Left hindlimb (tissue), 1 donor: ENCODE results near the gene BFAR.
"Not testable (repeated sequence)": the region's sequence is repeated elsewhere in the genome, so short reads cannot be mapped to it uniquely, and the experiment has no call there.

Experiments used
- DNase-seq: peaks from one replicate; pipeline ENCODE4 v3.0.0-alpha.2; 2018

The BFAR gene

GRCh38 chr16:14632693-14633569 lies at the start of gene BFAR:
Gene BFAR (plus strand): TSS chr16:14632951. CDS start chr16:14644347, 11,396 bp downstream.
- DNase-seq: peak; percentile 99

GRCh38 chr16:14585287-14585686 lies 47.5 kb upstream of the BFAR start:
- DNase-seq: no peak

DNA sequence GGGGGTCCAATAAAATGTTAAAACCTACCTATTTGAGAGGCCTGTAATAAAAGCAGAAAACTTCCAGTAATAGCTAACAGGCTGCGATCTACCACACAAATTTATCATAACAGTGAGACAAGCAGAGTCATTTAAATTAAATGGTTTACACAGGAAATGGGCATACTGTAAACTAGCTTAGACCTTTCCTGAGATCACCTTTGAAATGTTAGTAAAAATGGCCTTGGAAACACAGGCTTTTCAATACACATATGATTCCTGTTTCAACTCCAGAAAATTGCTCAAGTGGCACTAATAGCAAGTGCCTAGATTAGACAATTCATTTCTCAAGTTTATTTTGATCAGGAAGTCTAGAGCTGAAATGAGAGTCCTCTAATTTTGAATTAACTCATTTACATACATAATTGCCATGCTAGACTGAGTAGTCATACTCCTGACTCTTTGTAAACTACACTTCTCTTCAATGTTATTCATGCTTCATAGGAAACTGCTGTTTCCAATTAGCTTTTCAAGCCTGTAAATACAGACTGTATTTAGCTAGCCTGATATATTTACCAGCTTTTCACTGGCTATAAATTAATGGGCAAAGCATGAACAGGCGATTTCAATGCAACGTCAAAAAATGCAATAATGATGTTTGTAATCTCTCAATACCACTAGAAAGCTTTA lies 46.0 kb upstream of the BFAR start:
- DNase-seq: no peak

DNA sequence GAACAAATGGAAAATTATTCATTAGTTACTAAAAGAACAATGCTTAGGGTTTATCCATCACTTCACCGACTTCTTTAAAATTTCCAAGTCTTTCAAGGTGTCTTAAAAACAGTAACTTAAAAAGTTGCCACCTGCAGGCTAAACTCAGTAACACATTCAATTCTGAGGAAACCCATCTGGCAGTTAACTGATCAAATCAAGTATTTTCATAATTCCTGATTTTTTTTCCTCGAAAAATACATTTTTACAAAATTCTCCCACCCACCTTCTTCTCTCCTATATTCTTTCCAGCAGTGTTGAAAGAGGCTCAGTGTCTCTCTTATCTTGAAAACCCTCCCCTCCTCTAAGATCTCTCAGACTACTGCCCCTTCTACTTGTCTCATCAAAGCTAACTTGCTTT lies 32.6 kb upstream of the BFAR start:
- DNase-seq: no peak

DNA sequence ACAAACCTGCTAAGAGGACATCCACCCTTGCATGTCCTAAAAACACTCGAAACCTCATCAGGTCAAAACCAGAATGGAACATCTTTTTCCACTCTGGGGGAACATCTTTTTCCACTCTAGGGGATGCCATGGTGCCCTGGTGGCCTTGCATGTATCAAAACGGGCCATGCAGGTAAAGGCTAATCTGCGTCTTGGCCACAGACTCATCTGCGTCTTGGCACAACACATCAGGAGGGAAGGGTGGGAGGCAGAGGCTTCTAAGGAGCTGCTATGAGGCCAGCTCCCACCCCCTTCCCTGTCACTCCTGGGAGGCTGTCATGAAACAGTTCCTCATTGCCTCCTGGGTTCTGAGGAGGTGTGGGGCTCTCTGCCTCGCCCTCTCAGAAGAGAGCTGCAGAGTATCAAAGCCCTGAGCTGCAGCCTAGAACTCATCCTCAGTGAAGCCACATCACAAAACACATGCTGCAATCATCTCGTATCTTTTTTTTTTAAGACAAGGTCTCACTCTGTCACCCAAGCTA lies 30.2 kb upstream of the BFAR start:
- DNase-seq: no peak

DNA sequence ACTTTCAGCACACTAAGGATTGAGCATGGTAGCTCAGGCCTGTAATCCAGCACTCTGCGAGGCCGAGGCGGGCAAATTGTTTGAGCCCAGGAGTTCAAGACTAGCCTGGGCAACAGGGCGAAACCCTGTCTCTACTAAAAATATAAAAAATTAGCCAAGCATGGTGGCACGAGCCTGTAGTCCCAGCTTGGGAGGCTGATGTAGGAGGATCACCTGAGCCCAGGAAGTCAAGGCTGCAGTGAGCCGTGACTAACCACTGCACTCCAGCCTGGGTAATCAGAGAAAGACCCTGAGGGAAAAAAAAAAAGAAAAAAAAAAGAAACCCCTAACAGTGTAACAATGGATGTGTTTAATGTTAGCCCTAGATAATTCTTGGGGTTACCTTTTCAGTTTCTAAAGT lies 26.6 kb upstream of the BFAR start:
- no peak for DNase-seq

GRCh38 chr16:14608111-14608566 lies 24.6 kb upstream of the BFAR start:
- no peak for DNase-seq

DNA sequence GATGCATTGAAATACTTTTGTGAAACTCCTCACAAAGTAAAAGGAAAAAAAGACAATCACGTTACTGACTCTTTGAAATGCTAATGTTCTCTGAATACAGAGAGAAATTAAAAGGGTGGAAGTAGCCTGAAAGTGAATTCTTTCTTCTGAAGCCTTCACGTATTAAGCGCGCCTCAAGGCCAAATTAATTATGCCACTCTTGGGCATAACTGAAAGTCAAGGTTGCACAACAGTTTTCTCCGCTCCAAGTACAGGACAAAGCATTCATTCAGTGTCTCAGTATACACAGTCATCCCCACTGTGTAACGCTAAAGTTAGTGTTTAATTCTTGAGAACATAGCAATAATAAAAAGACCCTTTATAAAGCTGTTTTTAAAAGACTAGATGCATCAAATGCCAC lies 24.1 kb upstream of the BFAR start:
- DNase-seq: no peak

- DNase-seq: no peak
Observed at GRCh38 chr16:14609716-14610115, 23.0 kb upstream of the BFAR start.

- no peak for DNase-seq
Observed at GRCh38 chr16:14611660-14612059, 21.1 kb upstream of the BFAR start.

- no peak for DNase-seq
Observed at GRCh38 chr16:14613991-14614390, 18.8 kb upstream of the BFAR start.

GRCh38 chr16:14616280-14616679 lies 16.5 kb upstream of the BFAR start:
- DNase-seq: no peak

DNA sequence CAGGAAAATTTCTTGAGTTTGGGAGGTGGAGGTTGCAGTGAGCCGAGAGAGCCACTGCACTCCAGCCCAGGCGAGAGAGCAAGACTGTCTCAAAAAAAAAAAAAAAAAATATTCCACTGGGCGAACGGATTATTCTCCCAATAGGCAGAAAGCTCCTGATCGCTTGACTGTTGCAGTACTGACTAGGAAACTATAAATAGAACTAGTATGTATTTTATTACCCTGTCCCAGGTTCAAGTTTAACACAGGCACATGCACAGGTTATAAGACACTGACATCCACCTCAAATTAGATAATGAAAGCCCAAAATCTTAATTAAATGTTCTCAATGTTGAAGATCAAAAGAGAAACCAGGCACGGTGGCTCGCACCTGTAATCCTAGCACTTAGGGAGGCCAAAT lies 14.2 kb upstream of the BFAR start:
- no peak for DNase-seq

GRCh38 chr16:14627078-14627477 lies 5.7 kb upstream of the BFAR start:
- no peak for DNase-seq

GRCh38 chr16:14628806-14629611 lies 3.7 kb upstream of the BFAR start:
- DNase-seq: no peak

DNA sequence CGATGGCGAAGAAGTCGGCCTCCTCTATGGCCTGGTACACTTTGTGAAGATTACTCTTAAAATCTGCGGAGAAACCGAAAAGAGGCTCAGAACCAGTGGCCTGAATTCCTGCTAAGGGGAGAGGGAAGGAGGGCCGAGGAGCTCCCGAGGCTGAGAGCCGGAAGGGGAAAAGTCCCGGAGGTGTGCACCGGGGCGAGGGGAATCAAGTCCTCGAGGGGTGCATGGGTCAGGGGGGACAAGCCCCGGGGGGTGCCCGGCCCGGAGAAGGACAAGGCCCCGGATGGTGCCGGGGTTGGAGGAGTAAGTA lies 3.2 kb upstream of the BFAR start:
- DNase-seq: no peak

DNA sequence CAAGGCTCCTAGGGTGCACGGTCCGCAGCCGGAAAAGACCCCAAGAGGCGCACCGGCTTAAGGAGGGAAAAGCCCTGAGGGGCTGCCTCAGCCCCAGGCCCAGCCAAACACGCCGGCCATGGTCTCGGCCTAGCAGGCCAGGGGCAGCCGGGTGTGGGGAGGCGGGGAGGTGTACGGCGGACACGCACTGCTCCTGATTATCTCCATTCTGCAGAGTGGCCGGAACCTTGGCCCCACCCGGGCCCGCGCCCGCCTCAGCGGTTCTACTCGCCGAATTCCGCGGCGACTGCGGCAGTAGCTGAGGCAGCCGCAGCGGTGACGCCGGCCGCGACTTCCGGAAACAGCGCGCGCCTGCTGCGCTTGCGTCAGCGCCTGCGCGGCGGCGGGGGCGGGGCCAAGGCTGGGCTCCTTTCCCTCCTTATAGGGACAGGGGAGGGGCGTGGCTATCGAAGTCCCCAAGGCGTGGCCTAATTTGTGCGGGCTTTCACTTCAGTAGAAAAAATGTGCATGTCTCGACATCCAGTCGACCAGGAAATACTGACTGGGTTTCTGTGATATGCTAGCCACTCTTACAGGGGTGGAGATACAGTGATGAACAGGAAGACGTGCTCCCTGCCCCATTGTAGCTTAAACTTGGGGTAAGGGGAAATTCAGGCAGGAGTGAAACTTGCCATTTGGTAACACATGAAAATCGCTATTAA lies 2.7 kb upstream of the BFAR start, which contains the start of gene PARN:
TSS of gene PARN (minus strand) at position 342 of the 701 bp plus-strand sequence. CDS start at position 207, 135 bp downstream.
- peak; percentile 96 for DNase-seq

- not testable (repeated sequence) for DNase-seq
Observed at GRCh38 chr16:14630620-14631330, 2.0 kb upstream of the BFAR start.

- no peak for DNase-seq
Observed at GRCh38 chr16:14634389-14634725, 1.6 kb downstream of the BFAR start.

DNA sequence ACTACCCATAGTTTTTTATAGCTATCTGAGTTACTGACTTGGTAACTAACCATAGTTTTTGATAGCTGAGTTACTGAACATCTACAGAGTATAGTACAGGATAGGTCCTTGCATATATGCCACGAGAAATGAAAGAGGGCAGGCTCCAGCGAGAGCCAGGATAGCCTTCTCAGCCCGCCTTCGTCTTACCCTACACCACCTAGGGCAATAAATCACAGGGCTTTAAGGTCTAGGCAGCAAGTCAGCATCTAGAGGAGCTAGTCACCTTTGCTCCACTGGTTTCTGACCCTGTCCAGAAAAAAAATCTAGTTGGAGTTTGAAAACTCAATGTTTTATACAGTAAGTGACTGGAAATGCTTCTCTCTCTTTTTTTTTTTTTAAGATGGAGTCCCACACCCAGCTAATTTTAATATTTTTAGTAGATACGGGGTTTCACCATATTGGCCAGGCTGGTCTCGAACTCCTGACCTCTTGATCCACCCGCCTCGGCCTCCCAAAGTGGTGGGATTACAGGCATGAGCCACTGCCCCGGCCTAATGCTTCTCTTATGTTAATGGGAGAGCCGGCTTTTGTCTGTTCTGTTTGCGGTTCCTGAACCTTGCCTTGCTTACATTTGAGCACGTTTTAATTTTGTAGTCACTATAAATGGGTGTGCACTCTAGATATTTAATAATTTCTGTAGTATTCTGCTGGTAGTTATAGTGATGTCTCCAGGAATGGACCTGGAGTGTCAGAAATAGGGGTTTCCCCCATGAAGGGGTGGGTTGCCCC lies 2.8 kb downstream of the BFAR start:
- no peak for DNase-seq
